Spleen (tissue), 11 donors: ENCODE results near the gene RIPK1. TPM values are rescaled to one million over a fixed set of nuclear protein-coding genes. Genes with fewer than 3 reads are reported as not detected.

ENCODE experiments used
- DNase-seq: peaks from one replicate; pipeline ENCODE4 v3.0.0-alpha.2; 2020
- H3K27ac ChIP-seq, 8 donors: fragments of 200-600 bp; sonication (generic) in 7 of 8; 1 replicate in 4 of 8; 2 replicates in 4 of 8; pipeline versions ENCODE4 v1.5.0 to v1.8.0; 2016 to 2021; ENCODE audit warnings: inconsistent platforms in 4 of 8, mild to moderate bottlenecking in 4 of 8, moderate library complexity in 1 of 8
- H3K27me3 ChIP-seq, 7 donors: fragments of 200-600 bp; sonication (generic) in 6 of 7; replicated peaks in 1 of 7; 1 replicate in 4 of 7; 2 replicates in 3 of 7; pipeline versions ENCODE4 v1.5.0 to v1.8.0; 2016 to 2021; ENCODE audit warnings: inconsistent platforms in 3 of 7, mild to moderate bottlenecking in 1 of 7
- H3K36me3 ChIP-seq, 6 donors: fragments of 200-600 bp; sonication (generic) in 5 of 6; 1 replicate in 4 of 6; 2 replicates in 2 of 6; pipeline versions ENCODE4 v1.5.0 to v1.8.0; 2016 to 2021; ENCODE audit warnings: inconsistent platforms in 2 of 6
- H3K4me1 ChIP-seq, 6 donors: fragments of 200-600 bp; sonication (generic) in 5 of 6; 1 replicate in 3 of 6; 2 replicates in 3 of 6; pipeline versions ENCODE4 v1.5.0 to v1.8.0; 2016 to 2021; ENCODE audit warnings: inconsistent platforms in 3 of 6
- H3K4me3 ChIP-seq, 8 donors: fragments of 200-600 bp; sonication (generic) in 7 of 8; 1 replicate in 4 of 8; 2 replicates in 4 of 8; pipeline versions ENCODE4 v1.5.0 to v1.8.0; 2016 to 2021; ENCODE audit warnings: inconsistent platforms in 4 of 8, mild to moderate bottlenecking in 4 of 8, moderate library complexity in 2 of 8
- H3K9me3 ChIP-seq, 8 donors: fragments of 200-600 bp; sonication (generic) in 7 of 8; 1 replicate in 4 of 8; 2 replicates in 4 of 8; pipeline versions ENCODE4 v1.5.0 to v1.8.0; 2016 to 2021; ENCODE audit warnings: inconsistent platforms in 4 of 8
- CTCF ChIP-seq, 11 experiments: fragments of 200-600 bp in 7 of 11; fragments of 450-650 bp in 4 of 11; sonication (generic) in 4 of 11; IDR thresholded peaks in 8 of 11; conservative IDR thresholded peaks in 3 of 11; 1 replicate in 7 of 11; 2 replicates in 4 of 11; pipeline versions ENCODE4 v1.4.0 to v1.8.0; 2016 to 2021; ENCODE audit warnings: antibody characterized with exemption in 11 of 11, inconsistent platforms in 4 of 11, mild to moderate bottlenecking in 1 of 11
- POLR2A ChIP-seq, 3 donors: fragments of 450-650 bp; IDR thresholded peaks; one replicate each; pipeline ENCODE4 v1.5.1; 2017; ENCODE audit warnings: antibody characterized with exemption in 3 of 3, mild to moderate bottlenecking in 1 of 3
- POLR2AphosphoS5 ChIP-seq, 3 donors: sonication (generic); formaldehyde crosslinking; IDR thresholded peaks; one replicate each; pipeline ENCODE4 v1.5.1; 2017; ENCODE audit warnings: antibody characterized with exemption in 3 of 3
- WGBS, 5 donors: extraction: QIAGEN DNeasy Blood & Tissue Kit in 3 of 5; methylation state at CpG; one replicate each; pipeline versions ENCODE4 v1.1.5 to v1.1.7; 2013 to 2018; 5-methylcytosine and 5-hydroxymethylcytosine counted together
- intact Hi-C: fragments of 100-400 bp; cut with DNase I; formaldehyde crosslinking; loops from one replicate; pipeline ENCODE4 v1.15.0; 2023; ENCODE audit warnings: low total_unique reads
- polyA plus RNA-seq, 3 donors: library from polyadenylated mRNA; stranded (reverse); fragments of 200-250 nt; gene quantifications; one replicate each; pipeline ENCODE4 v1.2.1, GENCODE V29; 2013
- total RNA-seq, 7 donors: library from RNA; depleted of rRNA in 3 of 7; stranded (reverse); fragments of >200 nt in 3 of 7; fragmentation: NEBNext Ultra II Directional in 4 of 7; extraction: Animal tissue kit (Norgen Biotek cat#: 25700) in 4 of 7; gene quantifications; one replicate each; pipeline versions ENCODE4 v1.1.0 to v1.2.1, GENCODE V29; 2016 to 2021
- donor health status: healthy with polysubstance abuse.
- donor health status: DM: no; HTN: no; CAD: no; lungs with moderate emphysema.
- donor health status: DM: no; HTN: no; CAD: no.
- donor health status: Bipolar disorder and iron deficiency.
- donor health status: healthy.
- donor health status: DM: no; HTN: no; CAD: no.
- donor health status: DM: yes; HTN: yes; CAD: no.

RIPK1 gene
- total and polyA plus RNA-seq, 10 donors: 8.7 to 37.1 (median 27.1) TPM

DNA sequence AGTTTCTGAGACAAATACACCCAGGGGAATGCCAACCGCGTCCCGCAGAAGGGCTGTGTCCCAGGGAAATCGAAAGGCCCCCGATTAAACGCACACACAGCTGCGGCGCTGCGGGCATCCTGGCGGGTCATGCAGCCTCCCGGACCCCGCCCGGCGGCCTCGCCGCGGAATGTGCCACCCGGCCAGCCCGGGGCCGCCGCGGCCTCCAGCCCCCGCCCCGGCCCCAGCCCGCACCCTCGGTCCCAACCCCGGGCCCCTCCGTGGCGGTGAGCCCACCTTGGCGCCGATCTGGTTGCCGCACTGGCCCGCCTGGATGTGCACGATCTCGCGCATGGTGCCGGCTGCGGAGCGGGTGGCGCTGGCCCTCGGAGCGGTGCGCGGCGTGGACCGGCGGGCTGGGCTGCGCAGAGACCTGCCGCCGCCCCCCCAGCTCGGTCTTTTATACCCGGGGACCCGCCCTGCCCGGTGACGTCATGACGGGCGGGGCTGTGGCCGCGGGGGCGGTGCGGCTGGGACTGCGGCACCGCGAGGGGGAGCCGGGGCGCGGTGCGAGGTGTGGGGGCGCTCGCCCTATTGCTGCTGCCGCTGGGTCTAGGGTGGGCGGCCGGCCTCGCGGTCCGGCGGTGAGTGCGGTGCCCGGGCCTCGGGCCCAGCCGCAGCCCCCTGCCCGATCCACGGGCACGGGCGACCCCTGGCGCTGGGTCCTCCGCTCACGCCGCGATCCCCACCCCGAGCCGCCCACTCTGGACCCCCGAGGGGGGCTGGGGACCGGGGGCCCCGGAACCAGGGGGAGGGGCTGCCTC is 89.0 kb downstream of the RIPK1 start, which contains the start of gene TUBB2A:
Gene TUBB2A, minus strand, starts transcription at position 414 of the 803 bp plus-strand sequence. Its CDS starts 81 bp downstream, at position 333.
- Histone ChIP-seq H3K27me3 (peaks cover 0 to 36% (median 0%) of the 10 kb centered on the region in 7 donors), H3K4me1 (peaks cover 2 to 50% (median 21%) of the 10 kb centered on the region in 6 donors), H3K27ac (peak within 1 kb of the TSS; percentile 80 to 94 (median 86)), H3K4me3 (peak within 1 kb of the TSS; percentile 51 to 93 (median 70)), H3K36me3 (peaks cover 0 to 16% (median 0%) of the 10 kb centered on the region in 6 donors), H3K9me3 (no peaks in the 10 kb centered on the region)
- TF ChIP-seq CTCF (IDR thresholded peaks at IDR 0.05 in 8 of 11, conservative IDR thresholded peaks at IDR 0.05 in 3 of 11) (peak in 8 of 11 experiments; percentile 42 to 76 (median 66)), POLR2A (IDR thresholded peaks at IDR 0.05) (peak in 2 of 3 donors; percentile 32 to 94), POLR2AphosphoS5 (IDR thresholded peaks at IDR 0.05) (peak; percentile 91 to 96 (median 93))
- intact Hi-C loops: no loop called here
- 1 to 2% (median 1%) methylated on average over 42 to 95 of the region's 95 CpGs for WGBS, 5 donors
- peak; percentile 95 for DNase-seq

- 56 to 64% (median 58%) methylated on average over 31 of the region's 31 CpGs for WGBS, 5 donors
- H3K9me3 ChIP-seq: no peaks in the 10 kb centered on the region
- TF ChIP-seq CTCF (IDR thresholded peaks at IDR 0.05 in 8 of 11, conservative IDR thresholded peaks at IDR 0.05 in 3 of 11): no peak
- peak in 2 of 3 donors; percentile 29 to 53 for TF ChIP-seq POLR2AphosphoS5 (IDR thresholded peaks at IDR 0.05)
- H3K36me3 ChIP-seq: peaks cover 0 to 6% (median 0%) of the 10 kb centered on the region in 6 donors
- peaks cover 2 to 66% (median 32%) of the 10 kb centered on the region in 6 donors for H3K4me1 ChIP-seq
- DNase-seq: peak; percentile 79
- intact Hi-C loops: loop anchor here (10.0 kb wide), 1 partner anchor 95 kb away; the partner anchor contains the start of gene PSMG4
- peak overlapping the region in 6 of 8 donors; percentile 16 to 69 (median 50) for H3K27ac ChIP-seq
- H3K27me3 ChIP-seq: peaks cover 0 to 41% (median 0%) of the 10 kb centered on the region in 7 donors
- H3K4me3 ChIP-seq: no peak overlapping the region
Measured at GRCh38 chr6:3159805-3160781, 91.8 kb downstream of the RIPK1 start.

DNA sequence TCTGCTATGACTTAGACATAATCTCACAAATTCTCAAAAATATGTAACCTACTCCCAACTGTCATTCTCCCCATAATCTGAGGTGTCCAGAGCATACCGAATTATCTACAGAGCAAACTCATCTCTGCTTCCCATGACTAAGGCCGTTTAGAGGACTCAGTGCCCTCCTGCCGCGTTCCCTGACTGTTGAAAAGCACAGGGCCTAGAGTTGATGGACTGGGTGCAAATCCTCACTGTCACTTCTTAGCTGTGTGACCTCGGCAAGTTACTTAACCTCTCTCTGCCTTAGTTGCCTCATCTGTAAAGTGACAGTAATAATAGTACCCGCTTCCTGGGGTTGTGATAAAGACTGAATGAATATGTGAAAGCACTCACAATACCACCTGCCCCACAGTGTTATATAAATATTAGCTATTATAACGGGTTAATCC is 93.8 kb downstream of the RIPK1 start:
- no peak for DNase-seq
- peaks cover 2 to 54% (median 26%) of the 10 kb centered on the region in 6 donors for H3K4me1 ChIP-seq
- 53 to 66% (median 61%) methylated on average over 6 to 7 of the region's 7 CpGs for WGBS, 5 donors
- H3K9me3 ChIP-seq: no peaks in the 10 kb centered on the region
- intact Hi-C loops: loop anchor here (10.0 kb wide), 1 partner anchor 93 kb away; the partner anchor contains the start of gene PSMG4
- peak overlapping the region in 4 of 8 donors; percentile 59 to 87 (median 64) for H3K4me3 ChIP-seq
- H3K27me3 ChIP-seq: peaks cover 0 to 30% (median 0%) of the 10 kb centered on the region in 7 donors
- H3K27ac ChIP-seq: peak overlapping the region in 4 of 8 donors; percentile 84 to 88 (median 86)
- no peaks in the 10 kb centered on the region for H3K36me3 ChIP-seq
- no peak for TF ChIP-seq POLR2A (IDR thresholded peaks at IDR 0.05)
- TF ChIP-seq POLR2AphosphoS5 (IDR thresholded peaks at IDR 0.05): no peak
- no peak for TF ChIP-seq CTCF (IDR thresholded peaks at IDR 0.05 in 8 of 11, conservative IDR thresholded peaks at IDR 0.05 in 3 of 11)
